HG03460 (cell line): ENCODE results near the gene MYO18B.
"Not testable (repeated sequence)": the region's sequence is repeated elsewhere in the genome, so short reads cannot be mapped to it uniquely, and the experiment has no call there.

ENCODE experiments used
- ATAC-seq: cut with Tn5 transposase; IDR thresholded peaks from one replicate; pipeline ENCODE4 v1.9.1; 2021; ENCODE audit not compliant: unreplicated experiment

The MYO18B gene, protein sequence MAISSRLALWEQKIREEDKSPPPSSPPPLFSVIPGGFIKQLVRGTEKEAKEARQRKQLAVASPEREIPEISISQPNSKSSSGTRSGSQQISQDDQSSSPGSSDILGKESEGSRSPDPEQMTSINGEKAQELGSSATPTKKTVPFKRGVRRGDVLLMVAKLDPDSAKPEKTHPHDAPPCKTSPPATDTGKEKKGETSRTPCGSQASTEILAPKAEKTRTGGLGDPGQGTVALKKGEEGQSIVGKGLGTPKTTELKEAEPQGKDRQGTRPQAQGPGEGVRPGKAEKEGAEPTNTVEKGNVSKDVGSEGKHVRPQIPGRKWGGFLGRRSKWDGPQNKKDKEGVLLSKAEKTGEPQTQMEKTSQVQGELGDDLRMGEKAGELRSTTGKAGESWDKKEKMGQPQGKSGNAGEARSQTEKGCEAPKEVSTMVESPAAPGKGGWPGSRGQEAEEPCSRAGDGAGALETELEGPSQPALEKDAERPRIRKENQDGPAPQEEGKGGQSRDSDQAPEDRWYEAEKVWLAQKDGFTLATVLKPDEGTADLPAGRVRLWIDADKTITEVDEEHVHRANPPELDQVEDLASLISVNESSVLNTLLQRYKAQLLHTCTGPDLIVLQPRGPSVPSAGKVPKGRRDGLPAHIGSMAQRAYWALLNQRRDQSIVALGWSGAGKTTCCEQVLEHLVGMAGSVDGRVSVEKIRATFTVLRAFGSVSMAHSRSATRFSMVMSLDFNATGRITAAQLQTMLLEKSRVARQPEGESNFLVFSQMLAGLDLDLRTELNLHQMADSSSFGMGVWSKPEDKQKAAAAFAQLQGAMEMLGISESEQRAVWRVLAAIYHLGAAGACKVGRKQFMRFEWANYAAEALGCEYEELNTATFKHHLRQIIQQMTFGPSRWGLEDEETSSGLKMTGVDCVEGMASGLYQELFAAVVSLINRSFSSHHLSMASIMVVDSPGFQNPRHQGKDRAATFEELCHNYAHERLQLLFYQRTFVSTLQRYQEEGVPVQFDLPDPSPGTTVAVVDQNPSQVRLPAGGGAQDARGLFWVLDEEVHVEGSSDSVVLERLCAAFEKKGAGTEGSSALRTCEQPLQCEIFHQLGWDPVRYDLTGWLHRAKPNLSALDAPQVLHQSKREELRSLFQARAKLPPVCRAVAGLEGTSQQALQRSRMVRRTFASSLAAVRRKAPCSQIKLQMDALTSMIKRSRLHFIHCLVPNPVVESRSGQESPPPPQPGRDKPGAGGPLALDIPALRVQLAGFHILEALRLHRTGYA (N-terminal part only)

DNA sequence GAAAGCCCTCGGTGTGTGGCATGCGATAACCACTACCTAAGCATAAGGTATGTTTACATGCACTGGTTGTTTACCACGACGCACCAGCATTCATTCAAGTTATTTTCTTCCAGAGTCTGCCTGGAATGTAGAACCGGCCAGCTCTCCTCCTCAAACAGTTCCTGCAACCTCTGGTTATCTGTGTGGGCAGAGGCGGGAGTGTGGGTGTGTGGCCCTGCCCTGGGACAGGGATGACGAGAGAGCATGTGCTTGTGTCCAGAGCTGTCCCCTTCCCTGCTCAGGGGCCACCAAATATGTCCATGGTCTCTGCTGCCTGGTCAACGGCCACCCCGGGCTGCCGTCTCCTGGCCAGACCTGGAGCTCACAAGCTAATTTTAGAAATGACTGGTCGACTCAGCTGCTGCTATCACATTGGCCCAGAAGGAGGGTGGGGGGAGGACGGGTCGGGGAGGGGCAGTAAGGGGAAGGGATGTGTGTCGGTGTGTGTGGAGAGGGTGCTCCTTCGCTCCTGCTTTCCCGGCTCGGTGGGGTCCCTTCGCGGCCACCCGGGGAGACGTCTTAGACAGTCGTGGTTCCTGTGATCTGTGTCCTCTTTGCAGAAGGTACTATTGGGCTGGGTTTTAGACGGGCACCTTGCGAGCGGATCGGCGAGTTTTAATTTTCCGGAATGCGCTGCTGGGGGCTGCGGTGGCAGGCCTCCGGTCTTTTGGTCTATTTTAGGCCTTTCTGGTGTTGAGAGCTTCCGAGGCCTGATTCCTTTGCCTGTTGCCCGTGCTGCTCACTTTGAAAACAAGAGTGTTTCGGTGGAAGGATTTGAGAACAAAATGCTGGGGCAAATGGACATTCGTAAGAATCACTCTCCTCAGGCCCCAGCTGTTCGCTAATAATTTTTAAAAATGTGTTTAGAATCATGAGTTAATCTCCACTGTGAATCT lies at the start of gene MYO18B:
TSS of gene MYO18B (plus strand) at position 497 of the 935 bp plus-strand sequence. CDS start 18,905 bp downstream, outside the sequence.
- ATAC-seq, result no peak

- ATAC-seq, result no peak
These were observed 49.4 kb upstream of the MYO18B start for GRCh38 chr22:25692397-25693267.

GRCh38 chr22:25693268-25693565 lies 48.8 kb upstream of the MYO18B start:
- no peak for ATAC-seq

- ATAC-seq, result no peak
These were observed 47.6 kb upstream of the MYO18B start for GRCh38 chr22:25694196-25694907.

DNA sequence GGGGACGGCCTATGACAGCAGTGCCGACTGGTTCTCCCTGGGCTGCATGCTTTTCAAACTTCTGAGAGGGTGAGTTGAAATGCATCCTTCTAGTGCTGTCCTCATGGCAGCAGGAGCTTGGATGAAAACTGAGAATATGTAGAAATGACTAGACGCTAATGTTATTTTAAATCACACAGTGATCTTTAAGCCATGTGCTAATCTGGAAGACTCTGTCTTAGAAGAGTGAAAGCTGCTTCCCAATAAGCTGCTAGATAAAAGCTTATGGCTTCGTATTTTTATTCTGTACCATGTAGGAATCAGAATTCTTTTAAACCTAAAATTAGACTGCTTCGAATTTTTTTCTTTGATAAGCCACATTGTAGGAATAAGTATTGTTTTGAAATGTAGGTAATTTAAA lies 46.8 kb upstream of the MYO18B start:
- ATAC-seq, result no peak

- ATAC-seq, result no peak
These were observed 45.2 kb upstream of the MYO18B start for GRCh38 chr22:25696763-25697162.

- no peak for ATAC-seq
These were observed 44.8 kb upstream of the MYO18B start for GRCh38 chr22:25697181-25697664.

GRCh38 chr22:25697978-25698377 lies 44.0 kb upstream of the MYO18B start:
- no peak for ATAC-seq

DNA sequence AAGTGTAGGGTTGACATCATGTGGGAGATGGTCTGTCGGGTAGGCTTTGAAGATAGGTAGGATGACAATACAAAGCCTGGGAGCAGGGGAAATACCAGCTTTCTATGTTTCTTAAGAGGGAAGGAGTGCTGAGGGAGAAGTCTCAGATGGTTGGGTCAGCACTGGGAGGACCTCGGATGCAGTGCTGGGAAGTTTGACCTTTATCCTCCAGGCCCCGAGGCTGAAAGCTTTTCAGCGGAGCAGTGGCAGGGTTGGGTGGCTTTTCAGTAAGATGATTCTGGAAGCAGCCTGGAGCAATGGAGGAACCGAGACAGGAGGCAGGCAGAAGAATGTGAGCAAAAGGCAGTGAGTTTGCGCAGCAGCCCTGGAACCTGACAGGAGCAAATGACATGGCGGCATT lies 43.5 kb upstream of the MYO18B start:
- ATAC-seq, result no peak

GRCh38 chr22:25698978-25699377 lies 43.0 kb upstream of the MYO18B start:
- no peak for ATAC-seq

DNA sequence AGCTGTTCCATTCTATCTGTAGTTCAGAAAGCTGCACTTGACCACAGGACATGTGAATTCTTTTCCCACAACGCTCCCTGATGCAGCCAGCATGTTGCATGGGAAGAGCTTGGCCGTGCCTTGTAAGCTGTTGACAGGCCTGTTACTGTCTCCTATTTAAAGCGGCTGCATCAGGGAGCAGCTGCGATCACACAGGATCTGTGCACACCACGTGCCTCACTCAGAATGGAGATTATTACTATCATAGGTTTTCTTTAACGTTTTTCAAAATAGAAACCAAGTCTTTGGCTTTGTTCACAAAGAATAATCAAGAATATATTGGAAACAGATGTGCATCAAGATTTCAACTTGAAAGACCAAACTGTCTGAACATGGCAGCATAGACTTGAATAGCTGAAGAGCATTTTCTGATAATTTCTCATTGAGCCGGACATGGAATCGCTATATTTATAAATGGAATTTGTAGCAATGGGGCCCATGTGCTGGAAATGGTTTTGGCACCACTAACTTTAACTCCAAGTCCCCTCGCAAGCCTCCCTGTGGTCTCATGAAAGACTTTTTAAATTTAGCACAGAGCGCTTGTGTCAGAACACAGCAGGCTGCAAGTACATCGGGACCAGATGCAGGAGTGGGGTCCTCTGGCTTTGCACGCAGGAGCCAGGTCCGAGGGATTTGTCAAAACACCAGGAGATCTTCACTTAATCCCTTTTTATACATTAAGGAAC lies 40.8 kb upstream of the MYO18B start:
- ATAC-seq, result no peak

DNA sequence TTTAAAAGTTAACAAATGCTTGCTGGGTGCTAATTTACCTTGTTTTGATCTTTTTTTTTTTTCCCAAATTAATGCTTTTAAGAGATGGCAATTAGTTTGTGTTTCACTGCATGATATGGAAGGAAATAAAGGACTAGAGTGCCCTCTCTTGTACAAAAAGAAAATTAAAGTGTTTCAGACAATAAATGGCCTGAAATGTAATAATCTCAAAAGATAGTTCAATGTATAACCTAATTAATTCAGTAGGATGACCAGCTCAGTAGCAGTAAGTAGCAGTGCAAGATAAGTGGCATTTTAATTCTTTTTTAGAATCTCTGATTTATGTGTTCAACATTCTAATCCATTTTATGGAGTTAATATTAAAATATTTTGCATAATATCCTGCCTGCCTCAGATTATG lies 39.9 kb upstream of the MYO18B start:
- no peak for ATAC-seq

- ATAC-seq, result no peak
These were observed 39.3 kb upstream of the MYO18B start for GRCh38 chr22:25702571-25703167.

DNA sequence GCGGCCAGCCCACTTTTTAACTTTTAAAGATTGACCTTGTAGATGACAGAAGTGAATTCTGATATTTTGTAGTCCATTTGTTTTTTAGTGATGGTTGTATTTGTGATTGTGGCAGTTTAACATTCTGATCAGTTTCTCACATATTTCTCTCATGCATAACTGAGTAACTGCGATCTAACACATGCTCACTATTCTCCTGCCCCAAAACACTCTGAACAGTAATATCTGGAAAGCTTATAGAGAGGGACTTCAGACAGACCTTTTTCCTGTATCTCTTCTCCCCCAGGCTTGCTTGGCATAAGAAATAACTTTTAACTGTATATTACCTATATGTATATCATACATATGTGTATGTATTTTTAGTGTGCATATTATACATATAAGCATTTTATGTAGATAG lies 37.3 kb upstream of the MYO18B start:
- no peak for ATAC-seq

DNA sequence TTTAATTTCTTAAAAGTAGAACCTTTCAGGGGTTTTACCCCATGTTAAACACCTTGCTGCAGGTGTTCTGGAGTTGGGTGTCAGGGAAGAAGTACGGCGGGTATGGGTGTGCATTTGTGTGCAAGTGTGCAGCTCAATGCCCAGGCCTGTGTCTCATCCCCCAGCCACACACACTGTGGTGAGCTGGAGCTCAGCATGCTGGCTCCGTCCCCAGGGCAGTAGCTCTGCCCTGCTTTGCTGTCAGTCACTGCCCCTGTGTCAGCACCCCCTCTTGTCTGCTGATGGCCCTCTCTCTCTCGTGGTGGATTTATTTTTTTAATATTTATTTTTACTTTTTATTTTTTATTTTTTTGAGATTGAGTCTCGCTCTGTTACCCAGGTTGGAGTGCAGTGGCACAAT lies 35.8 kb upstream of the MYO18B start:
- ATAC-seq, result no peak

DNA sequence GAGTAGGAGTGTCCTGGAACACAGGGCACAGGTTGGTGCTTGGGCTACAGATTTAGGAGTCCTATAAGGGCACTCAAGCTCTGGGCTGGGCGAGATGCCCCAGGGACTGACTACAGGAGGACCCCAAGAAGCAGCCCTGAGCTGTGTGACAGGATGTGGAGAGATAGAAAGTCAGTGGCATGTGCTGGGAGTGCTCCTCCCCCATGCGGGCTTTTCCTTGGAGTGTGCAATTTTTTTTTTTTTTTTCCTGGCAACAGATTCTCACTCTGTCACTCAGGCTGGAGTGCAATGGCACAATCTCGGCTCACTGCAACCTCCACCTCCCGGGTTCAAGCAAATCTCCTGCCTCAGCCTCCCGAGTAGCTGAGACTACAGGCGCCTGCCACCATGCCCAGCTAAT lies 33.6 kb upstream of the MYO18B start:
- ATAC-seq, result not testable (repeated sequence)

GRCh38 chr22:25709758-25710157 lies 32.2 kb upstream of the MYO18B start:
- ATAC-seq, result no peak

DNA sequence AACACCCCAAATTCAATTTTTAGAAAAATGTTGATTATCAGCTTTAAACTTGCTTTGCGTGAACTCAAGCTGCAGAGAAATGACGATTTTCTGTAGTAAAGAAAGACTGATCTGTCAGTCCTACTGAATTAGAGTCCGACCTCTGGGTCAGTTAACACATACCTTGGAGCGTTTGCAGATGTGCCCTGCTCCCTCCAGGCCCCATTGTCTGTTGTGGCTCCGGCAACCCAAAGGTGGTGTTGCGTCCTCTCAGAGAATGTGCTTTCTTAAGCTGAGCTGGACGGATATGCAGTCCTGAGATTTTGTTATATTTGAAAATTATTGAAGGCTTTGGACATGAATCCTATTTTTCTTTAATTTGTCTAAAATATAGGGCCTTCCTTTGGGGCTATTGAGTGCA lies 31.5 kb upstream of the MYO18B start:
- ATAC-seq, result no peak
